ENCODE measurements around the gene MLLT6. TPM values are rescaled to one million over a fixed set of nuclear protein-coding genes. Genes with fewer than 3 reads are reported as not detected.

MLLT6 gene
- polyA plus RNA-seq, 3 donors = 0.72 to 55.4 (median 0.82) TPM

GRCh38 chr17:38672788-38673706 is 32.0 kb upstream of the MLLT6 start:
- peaks cover 73 to 93% (median 88%) of the 10 kb centered on the region in 3 donors for H3K27me3 Mint-ChIP-seq (ENCODE audit: low read depth in 3 of 3)
- no peak for DNase-seq
- peaks cover 0 to 13% of the 10 kb centered on the region in 2 donors for H3K9me3 ChIP-seq (replicated peaks in 1 of 2; ENCODE audit: control insufficient read depth in 1 of 2, insufficient read depth in 1 of 2, low read length in 2 of 2)
- H3K36me3 ChIP-seq (replicated peaks in 1 of 2; ENCODE audit: control insufficient read depth in 1 of 2, insufficient read depth in 2 of 2, low read length in 2 of 2) = no peaks in the 10 kb centered on the region
- H4K20me1 ChIP-seq (ENCODE audit: insufficient read depth, low read length) = no peaks in the 10 kb centered on the region
- H3K79me2 ChIP-seq (ENCODE audit: insufficient read depth, low read length) = no peaks in the 10 kb centered on the region
- no peak overlapping the region for H3K27ac ChIP-seq (ENCODE audit: low read depth in 1 of 2, low read length in 2 of 2)
- H3K4me3 ChIP-seq (replicated peaks in 1 of 3; ENCODE audit: low read depth in 2 of 3, low read length in 3 of 3) = peak overlapping the region in 1 of 3 experiments; percentile 73
- H3K27ac Mint-ChIP-seq = no peak overlapping the region
- H2AFZ ChIP-seq (ENCODE audit: insufficient read depth, low read depth, low read length, poor library complexity, severe bottlenecking) = peak overlapping the region; percentile 76
- peaks cover 7 to 22% of the 10 kb centered on the region in 2 donors for H3K36me3 Mint-ChIP-seq
- intact Hi-C loops (cut with micrococcal nuclease) = no loop called here
- H3K9ac ChIP-seq (ENCODE audit: insufficient read depth, low read length, poor library complexity, severe bottlenecking) = no peak overlapping the region
- peak overlapping the region in 1 of 2 donors; percentile 84 for H3K4me3 Mint-ChIP-seq
- no peak for TF ChIP-seq CTCF (IDR thresholded peaks at IDR 0.05)
- H3K4me2 ChIP-seq (replicated peaks; ENCODE audit: extremely low read depth, low read length, poor library complexity, severe bottlenecking) = peak overlapping the region; percentile 83
- H3K27me3 ChIP-seq (ENCODE audit: control insufficient read depth in 2 of 2, insufficient read depth in 2 of 2, low read length in 2 of 2) = peaks cover 71 to 74% of the 10 kb centered on the region in 2 donors
- H3K4me1 Mint-ChIP-seq = peaks cover 27% of the 10 kb centered on the region
- WGBS (ENCODE audit: insufficient coverage) = 1% methylated on average over 24 of the region's 46 CpGs
- peaks cover 16 to 30% of the 10 kb centered on the region in 2 donors for H3K4me1 ChIP-seq (ENCODE audit: control insufficient read depth in 1 of 2, insufficient read depth in 2 of 2, low read length in 2 of 2)
- peaks cover 0 to 33% (median 8%) of the 10 kb centered on the region in 7 donors for H3K9me3 Mint-ChIP-seq

- H3K27ac Mint-ChIP-seq = no peak overlapping the region
- peaks cover 16 to 30% of the 10 kb centered on the region in 2 donors for H3K4me1 ChIP-seq (ENCODE audit: control insufficient read depth in 1 of 2, insufficient read depth in 2 of 2, low read length in 2 of 2)
- intact Hi-C loops (cut with micrococcal nuclease) = no loop called here
- no peaks in the 10 kb centered on the region for H3K36me3 ChIP-seq (replicated peaks in 1 of 2; ENCODE audit: control insufficient read depth in 1 of 2, insufficient read depth in 2 of 2, low read length in 2 of 2)
- H3K27me3 ChIP-seq (ENCODE audit: control insufficient read depth in 2 of 2, insufficient read depth in 2 of 2, low read length in 2 of 2) = peaks cover 65 to 68% of the 10 kb centered on the region in 2 donors
- H3K4me2 ChIP-seq (replicated peaks; ENCODE audit: extremely low read depth, low read length, poor library complexity, severe bottlenecking) = peak overlapping the region; percentile 83
- no peak for DNase-seq
- H3K4me1 Mint-ChIP-seq = peaks cover 32% of the 10 kb centered on the region
- H3K9ac ChIP-seq (ENCODE audit: insufficient read depth, low read length, poor library complexity, severe bottlenecking) = peak overlapping the region; percentile 44
- peaks cover 7 to 20% of the 10 kb centered on the region in 2 donors for H3K36me3 Mint-ChIP-seq
- peak overlapping the region in 1 of 3 experiments; percentile 73 for H3K4me3 ChIP-seq (replicated peaks in 1 of 3; ENCODE audit: low read depth in 2 of 3, low read length in 3 of 3)
- H3K9me3 Mint-ChIP-seq = peaks cover 0 to 32% (median 8%) of the 10 kb centered on the region in 7 donors
- H2AFZ ChIP-seq (ENCODE audit: insufficient read depth, low read depth, low read length, poor library complexity, severe bottlenecking) = peak overlapping the region; percentile 76
- H3K79me2 ChIP-seq (ENCODE audit: insufficient read depth, low read length) = no peaks in the 10 kb centered on the region
- H3K4me3 Mint-ChIP-seq = peak overlapping the region in 1 of 2 donors; percentile 35
- no peak overlapping the region for H3K27ac ChIP-seq (ENCODE audit: low read depth in 1 of 2, low read length in 2 of 2)
- TF ChIP-seq CTCF (IDR thresholded peaks at IDR 0.05) = no peak
- no peaks in the 10 kb centered on the region for H4K20me1 ChIP-seq (ENCODE audit: insufficient read depth, low read length)
- 1% methylated on average over 41 of the region's 41 CpGs for WGBS (ENCODE audit: insufficient coverage)
- H3K27me3 Mint-ChIP-seq (ENCODE audit: low read depth in 3 of 3) = peaks cover 67 to 87% (median 83%) of the 10 kb centered on the region in 3 donors
- H3K9me3 ChIP-seq (replicated peaks in 1 of 2; ENCODE audit: control insufficient read depth in 1 of 2, insufficient read depth in 1 of 2, low read length in 2 of 2) = peaks cover 0 to 13% of the 10 kb centered on the region in 2 donors
Measured at GRCh38 chr17:38673707-38674013, 31.4 kb upstream of the MLLT6 start.
